Measurements from ENCODE around the gene RXRB.

DNA sequence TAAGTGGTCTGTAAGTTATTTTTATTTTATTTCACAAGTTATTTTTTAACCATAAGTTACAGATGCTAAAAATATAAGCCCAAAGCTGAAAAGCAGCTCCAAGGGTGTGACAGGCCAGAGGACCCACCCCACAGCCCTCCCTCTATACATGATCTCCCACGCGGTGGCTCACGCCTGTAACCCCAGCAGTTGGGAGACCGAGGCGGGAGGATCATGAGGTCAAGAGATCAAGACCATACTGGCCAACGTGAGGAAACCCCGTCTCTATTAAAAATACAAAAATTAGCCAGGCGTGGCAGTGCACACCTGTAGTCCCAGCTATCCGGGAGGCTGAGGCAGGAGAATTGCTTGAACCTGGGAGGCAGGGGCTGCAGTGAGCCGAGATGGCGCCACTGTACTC is 40.4 kb downstream of the RXRB start:
- TF ChIP-seq, protein P1, sequence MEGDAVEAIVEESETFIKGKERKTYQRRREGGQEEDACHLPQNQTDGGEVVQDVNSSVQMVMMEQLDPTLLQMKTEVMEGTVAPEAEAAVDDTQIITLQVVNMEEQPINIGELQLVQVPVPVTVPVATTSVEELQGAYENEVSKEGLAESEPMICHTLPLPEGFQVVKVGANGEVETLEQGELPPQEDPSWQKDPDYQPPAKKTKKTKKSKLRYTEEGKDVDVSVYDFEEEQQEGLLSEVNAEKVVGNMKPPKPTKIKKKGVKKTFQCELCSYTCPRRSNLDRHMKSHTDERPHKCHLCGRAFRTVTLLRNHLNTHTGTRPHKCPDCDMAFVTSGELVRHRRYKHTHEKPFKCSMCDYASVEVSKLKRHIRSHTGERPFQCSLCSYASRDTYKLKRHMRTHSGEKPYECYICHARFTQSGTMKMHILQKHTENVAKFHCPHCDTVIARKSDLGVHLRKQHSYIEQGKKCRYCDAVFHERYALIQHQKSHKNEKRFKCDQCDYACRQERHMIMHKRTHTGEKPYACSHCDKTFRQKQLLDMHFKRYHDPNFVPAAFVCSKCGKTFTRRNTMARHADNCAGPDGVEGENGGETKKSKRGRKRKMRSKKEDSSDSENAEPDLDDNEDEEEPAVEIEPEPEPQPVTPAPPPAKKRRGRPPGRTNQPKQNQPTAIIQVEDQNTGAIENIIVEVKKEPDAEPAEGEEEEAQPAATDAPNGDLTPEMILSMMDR (IDR thresholded peaks at IDR 0.05; ENCODE audit: insufficient read depth, low read length) = no peak
- no peak for TF ChIP-seq POLR2AphosphoS5 (IDR thresholded peaks at IDR 0.05; ENCODE audit: low read depth)

Data from HL-60 (cell line).